H1 (cell line): ENCODE data around the gene HDAC3. TPM values are rescaled to one million over a fixed set of nuclear protein-coding genes. Genes with fewer than 3 reads are reported as not detected.
A peak's percentile ranks its signal among the peaks of the same experiment; 100 is the strongest.

Experiments
- CTCF ChIA-PET: fragments of 300-600 bp; sonication (Branson Sonifier 250); formaldehyde crosslinking; loops from one replicate; lab custom pipeline; 2021; ENCODE audit not compliant: partially characterized antibody; lab: Charles Lee
- POLR2A ChIA-PET: fragments of 300-600 bp; sonication (Branson Sonifier 250); formaldehyde crosslinking; loops from one replicate; lab custom pipeline; 2021; ENCODE audit warnings: inconsistent platforms; ENCODE audit not compliant: partially characterized antibody; lab: Charles Lee
- DNase-seq, 2 experiments: peaks; one replicate each; pipeline versions ENCODE4 v3.0.0 to v3.0.0-alpha.2; 2010 to 2022; ENCODE audit warnings: low spot score in 2 of 2, low read depth in 1 of 2, mixed read lengths in 1 of 2
- FAIRE-seq: peaks from 2 replicates; lab custom pipeline; 2011; peaks lifted over from hg19 to GRCh38; lab: Jason Lieb, UNC
- H2AFZ ChIP-seq: 2 replicates; pipeline ENCODE4 v1.8.1; 2012; ENCODE audit warnings: low read length, inconsistent platforms
- H2AK5ac ChIP-seq: 2 replicates; pipeline ENCODE4 v1.6.1; 2013; ENCODE audit warnings: low read depth, low read length
- H2BK120ac ChIP-seq: replicated peaks from 2 replicates; pipeline ENCODE3; 2013; ENCODE audit warnings: low read depth, low read length, inconsistent platforms
- H2BK12ac ChIP-seq: 2 replicates; pipeline ENCODE4 v1.6.1; 2013; ENCODE audit warnings: low read depth, low read length
- H2BK15ac ChIP-seq: 2 replicates; pipeline ENCODE4 v1.6.1; 2013; ENCODE audit warnings: low read length
- H2BK20ac ChIP-seq: 2 replicates; pipeline ENCODE4 v1.6.1; 2013; ENCODE audit warnings: low read length
- H2BK5ac ChIP-seq: 2 replicates; pipeline ENCODE4 v1.6.1; 2013; ENCODE audit warnings: low read depth, low read length
- H3K14ac ChIP-seq: 2 replicates; pipeline ENCODE4 v1.6.1; 2013; ENCODE audit warnings: inconsistent platforms; ENCODE audit not compliant: insufficient read length
- H3K18ac ChIP-seq: 2 replicates; pipeline ENCODE4 v1.6.1; 2013; ENCODE audit warnings: low read length; ENCODE audit errors: extremely low read depth
- H3K23ac ChIP-seq: 2 replicates; pipeline ENCODE4 v1.6.1; 2013; ENCODE audit warnings: inconsistent platforms; ENCODE audit not compliant: insufficient read length
- H3K23me2 ChIP-seq: 2 replicates; pipeline ENCODE4 v1.6.1; 2013; ENCODE audit warnings: low read depth, low read length
- H3K27ac ChIP-seq: 2 replicates; pipeline ENCODE4 v1.6.1; 2011; ENCODE audit warnings: low read depth, low read length, inconsistent platforms
- H3K27me3 ChIP-seq, 4 experiments: replicated peaks in 1 of 4; 1 replicate in 1 of 4; 2 replicates in 3 of 4; pipeline versions ENCODE4 v1.6.1 to v1.8.1; 2011 to 2013; ENCODE audit warnings: low read length in 3 of 4, mild to moderate bottlenecking in 3 of 4, inconsistent platforms in 2 of 4, mixed read lengths in 2 of 4, moderate library complexity in 1 of 4; ENCODE audit not compliant: control insufficient read depth in 3 of 4, insufficient read depth in 3 of 4; ENCODE audit errors: extremely low read depth in 1 of 4
- H3K36me3 ChIP-seq, 4 experiments: 2 replicates each; pipeline versions ENCODE4 v1.6.1 to v1.8.1; 2011 to 2013; ENCODE audit warnings: mild to moderate bottlenecking in 4 of 4, low read length in 3 of 4, moderate library complexity in 2 of 4, control low read depth in 1 of 4, inconsistent platforms in 1 of 4; ENCODE audit not compliant: insufficient read depth in 4 of 4, control insufficient read depth in 2 of 4
- H3K4ac ChIP-seq: replicated peaks from 2 replicates; pipeline ENCODE3; 2013; ENCODE audit warnings: low read length, low read depth, mixed read lengths, inconsistent platforms; ENCODE audit not compliant: insufficient read length
- H3K4me1 ChIP-seq, 4 experiments: replicated peaks in 1 of 4; 1 replicate in 1 of 4; 2 replicates in 3 of 4; pipeline versions ENCODE4 v1.6.1 to v1.8.1; 2011 to 2013; ENCODE audit warnings: low read length in 3 of 4, inconsistent platforms in 2 of 4, mixed read lengths in 1 of 4; ENCODE audit not compliant: insufficient read depth in 4 of 4, control insufficient read depth in 3 of 4
- H3K4me2 ChIP-seq, 2 experiments: 2 replicates each; pipeline versions ENCODE4 v1.6.1 to v1.8.1; 2011 to 2013; ENCODE audit warnings: low read depth in 2 of 2, low read length in 2 of 2, control low read depth in 1 of 2, inconsistent platforms in 1 of 2, mild to moderate bottlenecking in 1 of 2; ENCODE audit not compliant: insufficient read depth in 1 of 2
- H3K4me3 ChIP-seq, 4 experiments: fragments of 200-600, 300-600 bp in 1 of 4; sonication (generic), shearing (Covaris generic), sonication (Bioruptor Twin) in 1 of 4; 2 replicates each; pipeline versions ENCODE4 v1.5.1 to v1.8.1; 2011 to 2016; ENCODE audit warnings: low read length in 4 of 4, low read depth in 3 of 4, control low read depth in 2 of 4, inconsistent platforms in 2 of 4, mild to moderate bottlenecking in 2 of 4, mixed read lengths in 1 of 4, moderate library complexity in 1 of 4; ENCODE audit not compliant: insufficient read depth in 2 of 4; ENCODE audit errors: extremely low read depth in 1 of 4
- H3K56ac ChIP-seq: replicated peaks from 2 replicates; pipeline ENCODE3; 2013; ENCODE audit warnings: low read depth, mild to moderate bottlenecking, mixed read lengths, low read length, inconsistent platforms; ENCODE audit not compliant: insufficient read length
- H3K79me1 ChIP-seq: 2 replicates; pipeline ENCODE4 v1.6.1; 2013; ENCODE audit warnings: low read depth, low read length, control low read depth
- H3K79me2 ChIP-seq, 2 experiments: 2 replicates each; pipeline versions ENCODE4 v1.6.1 to v1.8.1; 2012 to 2013; ENCODE audit warnings: low read length in 2 of 2, mild to moderate bottlenecking in 2 of 2, inconsistent platforms in 1 of 2; ENCODE audit not compliant: insufficient read depth in 2 of 2, control insufficient read depth in 1 of 2
- H3K9ac ChIP-seq, 4 experiments: replicated peaks in 1 of 4; 1 replicate in 1 of 4; 2 replicates in 3 of 4; pipeline versions ENCODE4 v1.6.1 to v1.8.1; 2011 to 2013; ENCODE audit warnings: low read depth in 3 of 4, low read length in 3 of 4, control low read depth in 2 of 4, mild to moderate bottlenecking in 2 of 4, moderate library complexity in 2 of 4, inconsistent platforms in 1 of 4; ENCODE audit errors: extremely low read depth in 1 of 4
- H3K9me3 ChIP-seq, 2 experiments: 2 replicates each; pipeline versions ENCODE4 v1.6.1 to v1.8.1; 2012 to 2013; ENCODE audit warnings: mild to moderate bottlenecking in 2 of 2, moderate library complexity in 2 of 2, control low read depth in 1 of 2, inconsistent platforms in 1 of 2, low read depth in 1 of 2, low read length in 1 of 2, mixed read lengths in 1 of 2; ENCODE audit not compliant: insufficient read depth in 2 of 2
- H4K20me1 ChIP-seq, 2 experiments: replicated peaks in 1 of 2; 2 replicates each; pipeline versions ENCODE3 to v1.8.1; 2011 to 2013; ENCODE audit warnings: inconsistent platforms in 2 of 2, low read length in 2 of 2, mild to moderate bottlenecking in 1 of 2; ENCODE audit not compliant: insufficient read depth in 2 of 2, control insufficient read depth in 1 of 2
- H4K5ac ChIP-seq: 2 replicates; pipeline ENCODE4 v1.6.1; 2013; ENCODE audit warnings: low read length, low read depth, mixed read lengths, inconsistent platforms; ENCODE audit not compliant: insufficient read length
- H4K8ac ChIP-seq: 2 replicates; pipeline ENCODE4 v1.8.0; 2013; ENCODE audit warnings: mild to moderate bottlenecking, moderate library complexity, low read length, inconsistent platforms; ENCODE audit not compliant: insufficient read depth; ENCODE audit errors: extremely low read depth
- H4K91ac ChIP-seq: replicated peaks from 2 replicates; pipeline ENCODE3; 2013; ENCODE audit warnings: low read length, mixed read lengths, inconsistent platforms; ENCODE audit not compliant: insufficient read length
- BACH1 ChIP-seq: IDR thresholded peaks from 2 replicates; pipeline ENCODE4 v1.6.1; 2012; ENCODE audit warnings: low read length, improper control_type of control experiment
- BCL11A ChIP-seq, 2 experiments: IDR thresholded peaks; one replicate each; pipeline ENCODE4 v1.6.1; 2011; ENCODE audit warnings: low read depth in 2 of 2, low read length in 2 of 2, mild to moderate bottlenecking in 2 of 2
- CREB1 ChIP-seq: IDR thresholded peaks from 2 replicates; pipeline ENCODE4 v1.6.1; 2012; ENCODE audit warnings: inconsistent platforms
- EGR1 ChIP-seq: IDR thresholded peaks from 2 replicates; pipeline ENCODE4 v1.6.1; 2011; ENCODE audit warnings: low read depth, low read length, borderline replicate concordance
- FOSL1 ChIP-seq: IDR thresholded peaks from 2 replicates; pipeline ENCODE4 v1.6.1; 2011; ENCODE audit warnings: mild to moderate bottlenecking, low read depth, low read length, moderate library complexity; ENCODE audit not compliant: insufficient read depth
- JUN ChIP-seq: IDR thresholded peaks from 2 replicates; pipeline ENCODE4 v1.6.1; 2011; ENCODE audit warnings: low read depth, mild to moderate bottlenecking, improper control_type of control experiment, low read length
- RAD21 ChIP-seq, 2 experiments: IDR thresholded peaks in 1 of 2; conservative IDR thresholded peaks in 1 of 2; 2 replicates each; pipeline ENCODE4 v1.6.1; 2011; ENCODE audit warnings: low read depth in 2 of 2, low read length in 2 of 2, improper control_type of control experiment in 1 of 2, inconsistent platforms in 1 of 2, mild to moderate bottlenecking in 1 of 2, moderate library complexity in 1 of 2
- SAP30 ChIP-seq: fragments of 300-600 bp; sonication (generic); IDR thresholded peaks from 2 replicates; pipeline ENCODE4 v1.7.1; 2012; ENCODE audit warnings: low read length, moderate library complexity, mild to moderate bottlenecking, inconsistent platforms; ENCODE audit not compliant: insufficient read depth, insufficient replicate concordance
- SIN3A ChIP-seq, 2 experiments: IDR thresholded peaks in 1 of 2; conservative IDR thresholded peaks in 1 of 2; 2 replicates each; pipeline ENCODE4 v1.6.1; 2011 to 2012; ENCODE audit warnings: low read length in 2 of 2, improper control_type of control experiment in 1 of 2, low read depth in 1 of 2, mild to moderate bottlenecking in 1 of 2
- YY1 ChIP-seq: IDR thresholded peaks from 2 replicates; pipeline ENCODE4 v1.6.1; 2011; ENCODE audit warnings: low read depth, mild to moderate bottlenecking, low read length
- WGBS, 2 experiments: shearing (Covaris generic) in 1 of 2; methylation state at CpG; one replicate each; pipeline versions ENCODE4 v1.1.6 to v1.1.7; 2013 to 2015; ENCODE audit warnings: low lambda C conversion rate in 2 of 2, mixed read lengths in 2 of 2, inconsistent platforms in 1 of 2, low coverage in 1 of 2, missing lambda C conversion rate in 1 of 2; ENCODE audit not compliant: insufficient replicate concordance in 2 of 2, insufficient coverage in 1 of 2, insufficient read length in 1 of 2; ENCODE audit errors: extremely low coverage in 1 of 2, missing lambda C conversion rate in 1 of 2; 5-methylcytosine and 5-hydroxymethylcytosine counted together
- polyA plus RNA-seq, 7 experiments: library from polyadenylated mRNA; depleted of rRNA in 3 of 7; stranded (reverse) in 5 of 7; unstranded in 2 of 7; fragments of >200 nt in 5 of 7; fragments of 200-250 nt in 2 of 7; gene quantifications; 1 replicate in 5 of 7; 2 replicates in 1 of 7; 4 replicates in 1 of 7; pipeline versions ENCODE4 v1.2.1 to v1.2.3, GENCODE V29; 2011 to 2013; ENCODE audit warnings: missing spikeins in 2 of 7, mixed read lengths in 2 of 7
- total RNA-seq: library from RNA; stranded (reverse); fragmentation: NEBNext Ultra II Directional; extraction: Animal tissue kit (Norgen Biotek cat#: 25700); gene quantifications from 2 replicates; pipeline ENCODE4 v1.2.1, GENCODE V29; 2021

Gene HDAC3
- total and polyA plus RNA-seq, 2 of the 8 experiments (the other 6 are each of a cell fraction or from before 2014, with no cell fraction given): 99.0 to 120 TPM

GRCh38 chr5:141664733-141665461 lies 28.2 kb upstream of the HDAC3 start:
- Histone ChIP-seq H3K27me3 (no peaks in the 10 kb centered on the region), H3K27ac (no peak overlapping the region), H2BK12ac (no peak overlapping the region), H4K91ac (no peak overlapping the region), H3K4me2 (no peak overlapping the region), H3K23ac (no peak overlapping the region), H2BK5ac (no peak overlapping the region), H4K5ac (no peak overlapping the region), H2AFZ (no peak overlapping the region), H3K79me1 (no peaks in the 10 kb centered on the region), H3K4me1 (no peaks in the 10 kb centered on the region), H2BK120ac (no peak overlapping the region), H4K8ac (no peak overlapping the region), H2AK5ac (no peak overlapping the region), H3K18ac (no peak overlapping the region), H3K9me3 (no peaks in the 10 kb centered on the region), H4K20me1 (no peaks in the 10 kb centered on the region), H3K23me2 (no peaks in the 10 kb centered on the region), H3K36me3 (peaks cover 3 to 26% (median 18%) of the 10 kb centered on the region in 4 experiments; a peak in 6 of 8 replicates), H3K14ac (no peak overlapping the region), H3K4me3 (no peak overlapping the region), H2BK20ac (no peak overlapping the region), H3K56ac (no peak overlapping the region), H3K79me2 (no peaks in the 10 kb centered on the region), H3K9ac (no peak overlapping the region), H3K4ac (no peak overlapping the region), H2BK15ac (no peak overlapping the region)
- FAIRE-seq: peak; percentile 87
- 70% methylated on average over 11 of the region's 13 CpGs; no CpG with 5 or more reads in 1 of the 2 experiments for WGBS, 2 experiments
- DNase-seq: peak; percentile 66 to 94
- ChIA-PET POLR2A (interaction anchor here (0.8 to 1.8 kb wide), 5 partner anchors 11 to 27 kb away, joined by 3 to 5 read pairs (median 3); no protein-coding TSS in a partner anchor), CTCF (interaction anchor here (0.6 to 11.0 kb wide), 28 partner anchors 8 to 352 kb away, joined by 3 to 137 read pairs (median 4); partner anchors contain the start of genes ARAP3, FCHSD1, GNPDA1 and HDAC3)
- TF ChIP-seq JUN (no peak), FOSL1 (no peak), EGR1 (no peak; the same call in 1 of the 2 replicates), CREB1 (no peak), YY1 (no peak; the same call in 1 of the 2 replicates), RAD21 (IDR thresholded peaks at IDR 0.05 in 1 of 2, conservative IDR thresholded peaks at IDR 0.05 in 1 of 2; ENCODE audit: low read depth in 2 of 2, low read length in 2 of 2) (peak; percentile 90 to 95), BACH1 (no peak), BCL11A (IDR thresholded peaks at IDR 0.05; ENCODE audit: low read depth in 2 of 2, low read length in 2 of 2) (no peak), SIN3A (conservative IDR thresholded peaks at IDR 0.05 in 1 of 2, IDR thresholded peaks at IDR 0.05 in 1 of 2; ENCODE audit: low read depth in 1 of 2, low read length in 2 of 2) (0 out of 4 replicates have a peak, but pooled peaks of 1 of the 2 experiments have one; percentile 42), SAP30 (no peak)
